Osteocyte (in vitro differentiated cells): Measurements from ENCODE around the gene ALB. TPM values are rescaled to one million over a fixed set of nuclear protein-coding genes. Genes with fewer than 3 reads are reported as not detected.

ENCODE experiments used
- DNase-seq: peaks from one replicate; pipeline ENCODE4 v3.0.0; 2021; ENCODE audit warnings: mixed read lengths; ENCODE audit not compliant: unreplicated experiment; ENCODE audit errors: extremely low spot score
- H3K27ac Mint-ChIP-seq: one replicate; pipeline ENCODE4 v1.8.0; 2021; ENCODE audit warnings: mild to moderate bottlenecking, mixed read lengths; ENCODE audit not compliant: unreplicated experiment
- H3K27me3 Mint-ChIP-seq: one replicate; pipeline ENCODE4 v1.8.0; 2021; ENCODE audit warnings: mixed read lengths; ENCODE audit not compliant: unreplicated experiment
- H3K36me3 Mint-ChIP-seq: one replicate; pipeline ENCODE4 v1.8.0; 2021; ENCODE audit warnings: mixed read lengths; ENCODE audit not compliant: unreplicated experiment
- H3K4me1 Mint-ChIP-seq: one replicate; pipeline ENCODE4 v1.8.0; 2021; ENCODE audit warnings: mixed read lengths; ENCODE audit not compliant: unreplicated experiment
- H3K4me3 Mint-ChIP-seq: one replicate; pipeline ENCODE4 v1.8.0; 2021; ENCODE audit warnings: mild to moderate bottlenecking, moderate library complexity, mixed read lengths; ENCODE audit not compliant: unreplicated experiment
- H3K9me3 Mint-ChIP-seq: one replicate; pipeline ENCODE4 v1.8.0; 2021; ENCODE audit warnings: mixed read lengths; ENCODE audit not compliant: unreplicated experiment
- total RNA-seq: library from RNA; stranded (reverse); gene quantifications from 2 replicates; pipeline ENCODE4 v1.2.1, GENCODE V29; 2021
- TF ChIP-seq, protein P1 (sequence below): fragments of 200-600 bp; sonication (generic); IDR thresholded peaks from 2 replicates; pipeline ENCODE4 v1.5.0; 2021; ENCODE audit warnings: antibody characterized with exemption, mild to moderate bottlenecking, moderate library complexity

ALB gene
- total RNA-seq, 1 donor from 2014 or later: not detected

DNA sequence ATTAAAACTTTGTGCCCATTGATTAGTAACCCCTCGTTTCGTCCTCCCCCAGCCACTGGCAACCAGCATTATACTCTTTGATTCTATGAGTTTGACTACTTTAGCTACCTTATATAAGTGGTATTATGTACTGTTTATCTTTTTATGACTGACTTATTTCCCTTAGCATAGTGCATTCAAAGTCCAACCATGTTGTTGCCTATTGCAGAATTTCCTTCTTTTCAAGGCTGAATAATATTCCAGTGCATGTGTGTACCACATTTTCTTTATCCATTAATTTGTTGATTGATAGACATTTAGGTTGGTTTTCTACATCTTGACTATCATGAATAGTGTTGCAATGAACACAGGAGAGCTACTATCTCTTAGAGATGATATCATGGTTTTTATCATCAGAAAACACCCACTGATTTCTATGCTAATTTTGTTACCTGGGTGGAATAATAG is 3.2 kb downstream of the ALB start:
- no peak overlapping the region for H3K27ac Mint-ChIP-seq
- TF ChIP-seq, protein P1, sequence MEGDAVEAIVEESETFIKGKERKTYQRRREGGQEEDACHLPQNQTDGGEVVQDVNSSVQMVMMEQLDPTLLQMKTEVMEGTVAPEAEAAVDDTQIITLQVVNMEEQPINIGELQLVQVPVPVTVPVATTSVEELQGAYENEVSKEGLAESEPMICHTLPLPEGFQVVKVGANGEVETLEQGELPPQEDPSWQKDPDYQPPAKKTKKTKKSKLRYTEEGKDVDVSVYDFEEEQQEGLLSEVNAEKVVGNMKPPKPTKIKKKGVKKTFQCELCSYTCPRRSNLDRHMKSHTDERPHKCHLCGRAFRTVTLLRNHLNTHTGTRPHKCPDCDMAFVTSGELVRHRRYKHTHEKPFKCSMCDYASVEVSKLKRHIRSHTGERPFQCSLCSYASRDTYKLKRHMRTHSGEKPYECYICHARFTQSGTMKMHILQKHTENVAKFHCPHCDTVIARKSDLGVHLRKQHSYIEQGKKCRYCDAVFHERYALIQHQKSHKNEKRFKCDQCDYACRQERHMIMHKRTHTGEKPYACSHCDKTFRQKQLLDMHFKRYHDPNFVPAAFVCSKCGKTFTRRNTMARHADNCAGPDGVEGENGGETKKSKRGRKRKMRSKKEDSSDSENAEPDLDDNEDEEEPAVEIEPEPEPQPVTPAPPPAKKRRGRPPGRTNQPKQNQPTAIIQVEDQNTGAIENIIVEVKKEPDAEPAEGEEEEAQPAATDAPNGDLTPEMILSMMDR: no peak
- DNase-seq: no peak
- no peaks in the 10 kb centered on the region for H3K4me1 Mint-ChIP-seq
- peaks cover 38% of the 10 kb centered on the region for H3K27me3 Mint-ChIP-seq
- no peaks in the 10 kb centered on the region for H3K36me3 Mint-ChIP-seq
- no peak overlapping the region for H3K4me3 Mint-ChIP-seq
- H3K9me3 Mint-ChIP-seq: no peaks in the 10 kb centered on the region

DNA sequence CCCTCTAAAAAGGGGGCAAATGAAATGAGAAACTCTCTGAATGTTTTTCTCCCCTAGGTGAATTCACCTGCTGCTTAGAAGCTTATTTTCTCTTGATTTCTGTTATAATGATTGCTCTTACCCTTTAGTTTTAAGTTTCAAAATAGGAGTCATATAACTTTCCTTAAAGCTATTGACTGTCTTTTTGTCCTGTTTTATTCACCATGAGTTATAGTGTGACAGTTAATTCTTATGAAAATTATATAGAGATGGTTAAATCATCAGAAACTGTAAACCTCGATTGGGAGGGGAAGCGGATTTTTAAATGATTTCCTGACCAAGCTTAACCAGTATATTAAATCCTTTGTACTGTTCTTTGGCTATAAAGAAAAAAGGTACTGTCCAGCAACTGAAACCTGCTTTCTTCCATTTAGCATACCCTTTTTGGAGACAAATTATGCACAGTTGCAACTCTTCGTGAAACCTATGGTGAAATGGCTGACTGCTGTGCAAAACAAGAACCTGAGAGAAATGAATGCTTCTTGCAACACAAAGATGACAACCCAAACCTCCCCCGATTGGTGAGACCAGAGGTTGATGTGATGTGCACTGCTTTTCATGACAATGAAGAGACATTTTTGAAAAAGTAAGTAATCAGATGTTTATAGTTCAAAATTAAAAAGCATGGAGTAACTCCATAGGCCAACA is 4.2 kb downstream of the ALB start:
- no peaks in the 10 kb centered on the region for H3K36me3 Mint-ChIP-seq
- TF ChIP-seq, protein P1: no peak
- no peak overlapping the region for H3K4me3 Mint-ChIP-seq
- H3K9me3 Mint-ChIP-seq: no peaks in the 10 kb centered on the region
- H3K4me1 Mint-ChIP-seq: no peaks in the 10 kb centered on the region
- no peak for DNase-seq
- H3K27ac Mint-ChIP-seq: no peak overlapping the region
- H3K27me3 Mint-ChIP-seq: peaks cover 39% of the 10 kb centered on the region

DNA sequence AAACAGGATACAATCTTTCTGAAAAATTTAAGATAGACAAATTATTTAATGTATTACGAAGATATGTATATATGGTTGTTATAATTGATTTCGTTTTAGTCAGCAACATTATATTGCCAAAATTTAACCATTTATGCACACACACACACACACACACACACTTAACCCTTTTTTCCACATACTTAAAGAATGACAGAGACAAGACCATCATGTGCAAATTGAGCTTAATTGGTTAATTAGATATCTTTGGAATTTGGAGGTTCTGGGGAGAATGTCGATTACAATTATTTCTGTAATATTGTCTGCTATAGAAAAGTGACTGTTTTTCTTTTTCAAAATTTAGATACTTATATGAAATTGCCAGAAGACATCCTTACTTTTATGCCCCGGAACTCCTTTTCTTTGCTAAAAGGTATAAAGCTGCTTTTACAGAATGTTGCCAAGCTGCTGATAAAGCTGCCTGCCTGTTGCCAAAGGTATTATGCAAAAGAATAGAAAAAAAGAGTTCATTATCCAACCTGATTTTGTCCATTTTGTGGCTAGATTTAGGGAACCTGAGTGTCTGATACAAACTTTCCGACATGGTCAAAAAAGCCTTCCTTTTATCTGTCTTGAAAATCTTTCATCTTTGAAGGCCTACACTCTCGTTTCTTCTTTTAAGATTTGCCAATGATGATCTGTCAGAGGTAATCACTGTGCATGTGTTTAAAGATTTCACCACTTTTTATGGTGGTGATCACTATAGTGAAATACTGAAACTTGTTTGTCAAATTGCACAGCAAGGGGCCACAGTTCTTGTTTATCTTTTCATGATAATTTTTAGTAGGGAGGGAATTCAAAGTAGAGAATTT is 5.2 kb downstream of the ALB start:
- no peak overlapping the region for H3K4me3 Mint-ChIP-seq
- TF ChIP-seq, protein P1: no peak
- no peaks in the 10 kb centered on the region for H3K9me3 Mint-ChIP-seq
- no peak for DNase-seq
- no peaks in the 10 kb centered on the region for H3K36me3 Mint-ChIP-seq
- H3K27ac Mint-ChIP-seq: no peak overlapping the region
- no peaks in the 10 kb centered on the region for H3K4me1 Mint-ChIP-seq
- H3K27me3 Mint-ChIP-seq: peaks cover 38% of the 10 kb centered on the region

DNA sequence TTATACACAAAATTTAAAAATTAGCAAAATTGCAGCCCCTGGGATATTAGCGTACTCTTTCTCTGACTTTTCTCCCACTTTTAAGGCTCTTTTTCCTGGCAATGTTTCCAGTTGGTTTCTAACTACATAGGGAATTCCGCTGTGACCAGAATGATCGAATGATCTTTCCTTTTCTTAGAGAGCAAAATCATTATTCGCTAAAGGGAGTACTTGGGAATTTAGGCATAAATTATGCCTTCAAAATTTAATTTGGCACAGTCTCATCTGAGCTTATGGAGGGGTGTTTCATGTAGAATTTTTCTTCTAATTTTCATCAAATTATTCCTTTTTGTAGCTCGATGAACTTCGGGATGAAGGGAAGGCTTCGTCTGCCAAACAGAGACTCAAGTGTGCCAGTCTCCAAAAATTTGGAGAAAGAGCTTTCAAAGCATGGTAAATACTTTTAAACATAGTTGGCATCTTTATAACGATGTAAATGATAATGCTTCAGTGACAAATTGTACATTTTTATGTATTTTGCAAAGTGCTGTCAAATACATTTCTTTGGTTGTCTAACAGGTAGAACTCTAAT is 6.0 kb downstream of the ALB start:
- no peak overlapping the region for H3K4me3 Mint-ChIP-seq
- peaks cover 36% of the 10 kb centered on the region for H3K27me3 Mint-ChIP-seq
- DNase-seq: no peak
- H3K9me3 Mint-ChIP-seq: no peaks in the 10 kb centered on the region
- TF ChIP-seq, protein P1: no peak
- H3K36me3 Mint-ChIP-seq: no peaks in the 10 kb centered on the region
- H3K4me1 Mint-ChIP-seq: no peaks in the 10 kb centered on the region
- H3K27ac Mint-ChIP-seq: no peak overlapping the region
